Measurements from ENCODE around the gene MAN1A2. TPM values are rescaled to one million over a fixed set of nuclear protein-coding genes. Genes with fewer than 3 reads are reported as not detected.
A peak's percentile ranks its signal among the peaks of the same experiment; 100 is the strongest.
"Not testable (repeated sequence)": the region's sequence is repeated elsewhere in the genome, so short reads cannot be mapped to it uniquely, and the experiment has no call there.

MAN1A2 gene
- polyA plus RNA-seq, 1 donor from 2014 or later, result 15.4 TPM

GRCh38 chr1:117531222-117531621 is 164.0 kb downstream of the MAN1A2 start:
- no peak overlapping the region for H3K4me3 Mint-ChIP-seq
- H3K27me3 Mint-ChIP-seq, result no peaks in the 10 kb centered on the region
- H3K4me1 Mint-ChIP-seq, result peaks cover 0 to 5% (median 0%) of the 10 kb centered on the region in 3 donors
- no peak overlapping the region for H3K27ac Mint-ChIP-seq
- H3K36me3 Mint-ChIP-seq, result no peaks in the 10 kb centered on the region
- peaks cover 0 to 1% (median 0%) of the 10 kb centered on the region in 3 donors for H3K9me3 Mint-ChIP-seq

DNA sequence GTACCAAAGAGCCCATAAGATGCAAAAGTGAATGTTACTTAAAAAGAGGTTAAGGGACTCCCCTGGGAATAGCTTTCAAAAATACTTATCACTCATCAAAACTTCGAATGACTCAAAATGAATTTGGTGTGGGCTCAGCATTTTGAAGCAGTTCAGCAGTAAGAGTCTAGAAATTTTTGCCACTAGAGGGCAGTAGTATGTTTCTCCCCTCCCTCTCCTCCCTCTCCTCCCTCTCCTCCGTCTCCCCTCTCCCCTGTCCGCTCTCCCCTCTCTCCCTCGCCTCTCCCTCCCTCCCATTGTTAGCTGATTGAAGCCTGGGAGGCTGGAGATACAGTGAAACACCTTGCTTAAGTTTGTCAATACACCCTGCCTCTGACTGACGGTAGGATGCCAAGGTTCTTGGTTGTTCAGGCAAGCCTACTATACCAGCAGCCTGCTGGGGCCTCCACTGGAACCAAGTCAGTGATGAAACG is 167.8 kb downstream of the MAN1A2 start:
- Mint-ChIP-seq H3K4me1 (peaks cover 0 to 5% (median 3%) of the 10 kb centered on the region in 3 donors), H3K4me3 (no peak overlapping the region), H3K36me3 (no peaks in the 10 kb centered on the region), H3K27ac (peak overlapping the region in 1 of 3 donors; percentile 42), H3K27me3 (no peaks in the 10 kb centered on the region), H3K9me3 (no peaks in the 10 kb centered on the region)

DNA sequence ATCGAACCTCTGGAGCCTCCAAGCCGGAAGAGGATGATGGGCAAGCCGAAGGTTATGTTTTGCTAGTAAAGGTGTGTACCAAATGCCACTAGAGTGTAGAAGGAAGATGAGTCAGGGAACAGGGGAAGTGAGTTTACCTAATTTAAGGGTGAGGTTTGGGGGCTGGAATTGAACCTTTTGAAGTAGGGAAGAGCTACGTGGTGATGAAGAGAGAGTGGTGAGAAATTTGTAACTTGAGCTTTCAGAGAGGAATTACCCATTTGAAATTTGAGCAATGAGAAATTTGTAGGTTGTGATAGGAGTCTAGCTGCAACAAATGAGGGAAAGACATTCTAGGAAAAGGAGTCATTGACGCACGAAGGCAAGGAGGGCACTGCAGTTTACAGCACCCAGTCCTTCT is 168.6 kb downstream of the MAN1A2 start:
- Mint-ChIP-seq H3K4me3 (no peak overlapping the region), H3K36me3 (peaks cover 1% of the 10 kb centered on the region), H3K9me3 (no peaks in the 10 kb centered on the region), H3K27me3 (no peaks in the 10 kb centered on the region), H3K27ac (no peak overlapping the region), H3K4me1 (peaks cover 0 to 5% (median 3%) of the 10 kb centered on the region in 3 donors)

DNA sequence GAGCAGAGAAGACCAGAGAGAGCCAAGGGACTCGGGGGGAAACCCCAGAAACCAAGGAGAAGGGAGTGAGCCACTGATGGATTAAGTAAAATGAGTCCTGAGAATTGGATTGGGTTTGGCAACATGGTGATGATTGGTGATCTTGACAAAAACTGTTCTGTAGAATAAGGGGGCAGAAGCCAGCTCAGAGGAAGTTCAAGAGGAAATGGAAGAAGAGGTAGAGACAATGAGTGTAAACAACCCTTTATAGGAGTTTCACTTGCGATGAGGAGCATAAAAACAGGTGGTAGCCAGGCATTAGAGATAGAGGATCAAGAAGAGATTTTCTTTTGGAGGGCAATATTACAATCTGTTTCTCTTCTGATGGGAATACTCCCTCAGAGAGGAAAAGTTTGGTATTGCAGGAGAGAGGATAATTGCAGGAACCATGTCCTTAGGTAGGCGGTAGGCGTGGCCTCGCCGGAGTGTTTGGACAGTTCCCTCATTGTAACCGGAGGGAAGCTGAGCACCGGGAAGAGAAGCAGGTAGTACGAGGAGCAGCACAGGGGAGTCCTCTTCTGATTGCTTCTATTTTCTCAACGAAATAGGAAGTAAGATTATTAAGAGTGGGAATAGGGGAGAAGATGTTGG is 170.2 kb downstream of the MAN1A2 start:
- Mint-ChIP-seq H3K36me3 (peaks cover 1% of the 10 kb centered on the region), H3K27ac (no peak overlapping the region), H3K4me1 (peaks cover 0 to 8% (median 3%) of the 10 kb centered on the region in 3 donors), H3K4me3 (no peak overlapping the region), H3K27me3 (no peaks in the 10 kb centered on the region), H3K9me3 (no peaks in the 10 kb centered on the region)

DNA sequence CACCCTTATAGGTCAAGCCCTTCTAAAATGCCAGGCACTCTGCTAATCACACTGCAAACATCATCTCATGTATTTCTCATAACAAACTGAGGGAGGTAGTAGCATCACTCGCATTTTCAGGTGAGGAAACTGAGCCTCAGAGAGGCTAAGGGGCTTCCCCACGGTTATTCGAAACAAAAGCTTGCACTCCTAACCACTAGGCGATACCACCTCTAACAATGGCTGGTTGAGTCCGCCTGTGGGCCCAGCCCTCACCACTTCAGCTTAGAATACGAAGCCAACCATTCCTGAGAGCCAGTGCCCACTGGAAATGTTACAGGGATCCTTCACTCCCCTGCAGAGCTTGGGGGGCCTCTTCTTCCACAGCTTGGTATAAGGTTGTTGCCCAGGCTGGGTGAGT is 173.3 kb downstream of the MAN1A2 start:
- H3K4me3 Mint-ChIP-seq, result no peak overlapping the region
- H3K27ac Mint-ChIP-seq, result no peak overlapping the region
- H3K27me3 Mint-ChIP-seq, result no peaks in the 10 kb centered on the region
- H3K36me3 Mint-ChIP-seq, result peaks cover 1% of the 10 kb centered on the region
- peaks cover 0 to 6% (median 3%) of the 10 kb centered on the region in 3 donors for H3K4me1 Mint-ChIP-seq
- H3K9me3 Mint-ChIP-seq, result no peaks in the 10 kb centered on the region

DNA sequence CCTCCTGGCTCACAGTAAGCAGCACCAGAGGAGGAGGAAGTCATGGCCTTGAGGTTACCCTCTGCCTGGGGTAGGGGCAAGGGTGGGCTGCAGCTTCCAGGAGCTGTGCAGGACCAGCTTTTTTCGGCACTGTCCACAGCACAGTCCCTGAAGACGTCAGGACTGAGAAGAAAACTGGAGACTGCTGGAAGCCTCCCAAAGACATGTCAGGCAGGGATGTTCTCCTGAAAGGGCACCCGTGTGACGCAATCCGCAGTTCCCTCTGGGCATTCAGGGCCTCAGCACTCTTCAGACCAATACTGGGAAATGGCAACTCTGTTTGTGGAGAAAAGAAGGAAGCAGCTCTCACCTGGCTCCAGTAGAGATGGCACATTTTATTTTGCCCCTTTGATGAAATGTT is 173.8 kb downstream of the MAN1A2 start:
- H3K27me3 Mint-ChIP-seq, result peaks cover 3% of the 10 kb centered on the region
- peaks cover 0 to 6% (median 3%) of the 10 kb centered on the region in 3 donors for H3K4me1 Mint-ChIP-seq
- H3K4me3 Mint-ChIP-seq, result no peak overlapping the region
- H3K36me3 Mint-ChIP-seq, result peaks cover 1% of the 10 kb centered on the region
- H3K9me3 Mint-ChIP-seq, result no peaks in the 10 kb centered on the region
- no peak overlapping the region for H3K27ac Mint-ChIP-seq

GRCh38 chr1:117541585-117541984 is 174.3 kb downstream of the MAN1A2 start:
- peaks cover 1% of the 10 kb centered on the region for H3K36me3 Mint-ChIP-seq
- H3K4me1 Mint-ChIP-seq, result peaks cover 0 to 6% (median 3%) of the 10 kb centered on the region in 3 donors
- no peak overlapping the region for H3K4me3 Mint-ChIP-seq
- H3K27me3 Mint-ChIP-seq, result peaks cover 3% of the 10 kb centered on the region
- no peak overlapping the region for H3K27ac Mint-ChIP-seq
- no peaks in the 10 kb centered on the region for H3K9me3 Mint-ChIP-seq

DNA sequence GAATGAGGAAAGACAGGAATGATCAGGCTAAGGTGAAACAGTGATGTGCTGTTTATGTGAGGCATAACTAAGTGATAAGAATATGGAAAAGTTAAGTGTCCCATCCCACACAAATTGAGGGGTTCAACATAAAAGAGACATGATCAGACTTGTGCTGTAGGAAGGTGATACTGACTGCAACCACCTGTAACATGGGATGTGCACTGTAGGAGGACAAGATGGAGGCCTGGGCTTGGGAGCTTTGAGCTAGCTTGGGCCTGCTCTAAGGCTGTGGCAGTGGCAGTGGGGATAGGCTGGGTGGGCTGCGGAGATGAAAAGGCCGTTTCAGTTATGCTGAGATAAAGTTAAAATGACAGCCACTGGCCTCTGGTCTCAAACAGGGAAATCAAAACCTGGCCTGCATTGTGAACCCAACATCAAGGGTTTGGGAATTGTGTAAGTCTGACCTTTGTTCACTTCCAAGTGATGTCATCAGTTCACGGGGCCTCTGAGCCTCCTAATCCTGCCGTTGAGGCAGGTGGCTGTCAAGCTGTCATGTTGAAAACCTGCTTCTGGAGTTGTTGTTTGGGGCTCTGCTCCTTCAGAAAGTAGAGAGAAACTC is 177.4 kb downstream of the MAN1A2 start:
- H3K27ac Mint-ChIP-seq, result peak overlapping the region in 1 of 3 donors; percentile 42
- H3K36me3 Mint-ChIP-seq, result peaks cover 4% of the 10 kb centered on the region
- peaks cover 3% of the 10 kb centered on the region for H3K27me3 Mint-ChIP-seq
- H3K4me3 Mint-ChIP-seq, result no peak overlapping the region
- no peaks in the 10 kb centered on the region for H3K9me3 Mint-ChIP-seq
- H3K4me1 Mint-ChIP-seq, result peaks cover 0 to 3% (median 3%) of the 10 kb centered on the region in 3 donors

- Mint-ChIP-seq H3K4me1 (peaks cover 0 to 3% (median 0%) of the 10 kb centered on the region in 3 donors), H3K9me3 (no peaks in the 10 kb centered on the region), H3K27me3 (peaks cover 3% of the 10 kb centered on the region), H3K36me3 (peaks cover 3% of the 10 kb centered on the region), H3K27ac (no peak overlapping the region), H3K4me3 (no peak overlapping the region)
These were observed 179.2 kb downstream of the MAN1A2 start for GRCh38 chr1:117546467-117546866.

DNA sequence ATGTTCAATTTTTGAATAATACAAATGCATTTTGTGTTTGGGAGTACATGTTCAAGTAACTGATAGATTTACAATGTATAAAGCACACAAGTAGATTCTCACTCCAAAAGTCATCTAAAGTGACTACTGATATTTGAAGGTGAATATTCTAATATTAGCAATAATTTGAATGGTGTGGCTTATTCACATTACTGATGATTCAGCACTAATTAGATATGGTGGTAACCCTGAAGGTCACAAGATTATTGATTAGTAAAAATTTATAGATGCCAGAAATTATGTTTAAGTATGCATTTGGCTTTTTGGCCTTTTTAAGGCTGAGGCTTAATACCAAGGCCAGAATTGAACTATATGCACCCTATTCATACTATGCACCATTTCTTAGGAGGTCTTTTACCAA is 186.2 kb downstream of the MAN1A2 start:
- Mint-ChIP-seq H3K27ac (no peak overlapping the region), H3K4me1 (peaks cover 0 to 14% (median 4%) of the 10 kb centered on the region in 3 donors), H3K27me3 (peaks cover 3% of the 10 kb centered on the region), H3K4me3 (no peak overlapping the region), H3K36me3 (peaks cover 5% of the 10 kb centered on the region), H3K9me3 (no peaks in the 10 kb centered on the region)

- peaks cover 8% of the 10 kb centered on the region for H3K36me3 Mint-ChIP-seq
- peaks cover 0 to 20% (median 4%) of the 10 kb centered on the region in 3 donors for H3K4me1 Mint-ChIP-seq
- H3K9me3 Mint-ChIP-seq, result peaks cover 0 to 8% (median 2%) of the 10 kb centered on the region in 3 donors
- peaks cover 3% of the 10 kb centered on the region for H3K27me3 Mint-ChIP-seq
- no peak overlapping the region for H3K27ac Mint-ChIP-seq
- H3K4me3 Mint-ChIP-seq, result no peak overlapping the region
These were observed 188.6 kb downstream of the MAN1A2 start for GRCh38 chr1:117555806-117556205.

- Mint-ChIP-seq H3K36me3 (peaks cover 8% of the 10 kb centered on the region), H3K4me3 (no peak overlapping the region), H3K27ac (no peak overlapping the region)
These were observed 189.1 kb downstream of the MAN1A2 start for GRCh38 chr1:117556341-117556740.

DNA sequence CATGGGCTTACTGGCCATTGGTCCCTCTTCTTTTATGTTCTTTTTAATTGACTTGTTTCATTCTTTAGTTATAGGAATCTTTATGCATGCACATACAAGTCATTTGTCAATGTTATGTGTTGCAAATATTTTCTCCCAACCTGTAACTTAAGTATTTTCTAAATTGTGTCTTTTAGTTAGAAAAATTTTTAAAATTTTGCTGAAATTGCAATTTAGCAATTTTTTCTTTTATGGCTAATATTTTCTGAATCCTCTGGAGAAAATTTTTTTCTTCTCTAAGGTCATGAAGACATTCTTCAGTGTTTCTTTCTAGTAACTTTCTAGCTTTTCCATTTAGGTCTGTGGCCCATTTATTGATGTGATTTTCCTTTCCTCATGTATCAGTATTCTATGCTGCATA is 189.7 kb downstream of the MAN1A2 start:
- peaks cover 8% of the 10 kb centered on the region for H3K36me3 Mint-ChIP-seq
- peaks cover 0 to 8% (median 2%) of the 10 kb centered on the region in 3 donors for H3K9me3 Mint-ChIP-seq
- H3K4me1 Mint-ChIP-seq, result peaks cover 0 to 20% (median 5%) of the 10 kb centered on the region in 3 donors
- no peak overlapping the region for H3K4me3 Mint-ChIP-seq
- peaks cover 3% of the 10 kb centered on the region for H3K27me3 Mint-ChIP-seq
- no peak overlapping the region for H3K27ac Mint-ChIP-seq

More at GRCh38 chr1:117556341-117556740, 189.1 kb downstream of the MAN1A2 start:
- Mint-ChIP-seq H3K27me3 (peaks cover 3% of the 10 kb centered on the region), H3K9me3 (peaks cover 0 to 8% (median 2%) of the 10 kb centered on the region in 3 donors), H3K4me1 (peaks cover 0 to 20% (median 4%) of the 10 kb centered on the region in 3 donors)

GRCh38 chr1:117558451-117558850 is 191.2 kb downstream of the MAN1A2 start:
- H3K4me1 Mint-ChIP-seq, result peaks cover 0 to 20% (median 5%) of the 10 kb centered on the region in 3 donors
- not testable (repeated sequence) for H3K9me3 Mint-ChIP-seq, H3K27ac Mint-ChIP-seq, H3K36me3 Mint-ChIP-seq, H3K27me3 Mint-ChIP-seq, H3K4me3 Mint-ChIP-seq

DNA sequence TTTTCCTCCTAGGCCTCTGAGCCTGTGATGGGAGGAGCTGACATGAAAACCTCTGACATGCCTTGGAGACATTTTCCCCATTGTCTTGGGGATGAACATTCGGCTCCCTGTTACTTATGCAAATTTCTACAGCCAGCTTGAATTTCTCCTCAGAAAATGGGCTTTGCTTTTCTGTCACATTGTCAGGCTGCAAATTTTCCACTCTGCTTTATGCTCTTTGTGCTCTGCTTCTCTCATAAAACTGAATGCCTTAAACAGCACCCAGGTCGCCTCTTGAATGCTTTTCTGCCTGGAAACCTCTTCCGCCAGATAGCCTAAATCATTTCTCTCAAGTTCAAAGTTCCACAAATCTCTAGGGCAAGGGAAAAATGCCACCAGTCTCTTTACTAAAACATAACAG is 191.9 kb downstream of the MAN1A2 start:
- Mint-ChIP-seq H3K36me3 (peaks cover 8% of the 10 kb centered on the region), H3K27ac (no peak overlapping the region), H3K27me3 (peaks cover 3% of the 10 kb centered on the region), H3K4me3 (peak overlapping the region in 2 of 4 donors; percentile 6 to 53), H3K4me1 (peaks cover 0 to 20% (median 5%) of the 10 kb centered on the region in 3 donors), H3K9me3 (peaks cover 0 to 8% (median 2%) of the 10 kb centered on the region in 3 donors)
